NCI-H748 (cell line): Measurements from ENCODE around the gene DNAJA3.

Experiments
- DNase-seq: peaks from one replicate; lab custom pipeline; 2025; ENCODE audit not compliant: unreplicated experiment; lab: John Stamatoyannopoulos, UW

DNAJA3 gene

DNA sequence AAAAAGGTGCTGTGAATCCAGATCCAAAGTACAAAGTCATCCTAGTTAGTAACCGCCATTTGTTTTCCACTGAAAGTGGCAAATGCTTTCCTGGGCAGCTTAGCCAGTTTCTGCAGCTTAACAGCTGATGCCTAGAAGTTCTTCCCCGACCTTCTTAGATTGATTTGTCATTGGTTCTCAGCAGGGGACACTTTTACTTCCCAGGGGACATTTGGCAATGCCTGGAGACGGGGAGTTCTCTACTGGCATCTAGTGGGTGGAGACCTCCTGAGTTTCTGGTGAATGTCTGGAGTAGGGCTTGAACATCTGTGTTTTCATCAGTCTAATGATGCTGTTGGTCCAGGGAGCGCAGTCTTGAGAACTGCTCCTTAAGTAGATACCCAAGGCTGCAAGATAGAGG is 7.6 kb downstream of the DNAJA3 start:
- DNase-seq: no peak

DNA sequence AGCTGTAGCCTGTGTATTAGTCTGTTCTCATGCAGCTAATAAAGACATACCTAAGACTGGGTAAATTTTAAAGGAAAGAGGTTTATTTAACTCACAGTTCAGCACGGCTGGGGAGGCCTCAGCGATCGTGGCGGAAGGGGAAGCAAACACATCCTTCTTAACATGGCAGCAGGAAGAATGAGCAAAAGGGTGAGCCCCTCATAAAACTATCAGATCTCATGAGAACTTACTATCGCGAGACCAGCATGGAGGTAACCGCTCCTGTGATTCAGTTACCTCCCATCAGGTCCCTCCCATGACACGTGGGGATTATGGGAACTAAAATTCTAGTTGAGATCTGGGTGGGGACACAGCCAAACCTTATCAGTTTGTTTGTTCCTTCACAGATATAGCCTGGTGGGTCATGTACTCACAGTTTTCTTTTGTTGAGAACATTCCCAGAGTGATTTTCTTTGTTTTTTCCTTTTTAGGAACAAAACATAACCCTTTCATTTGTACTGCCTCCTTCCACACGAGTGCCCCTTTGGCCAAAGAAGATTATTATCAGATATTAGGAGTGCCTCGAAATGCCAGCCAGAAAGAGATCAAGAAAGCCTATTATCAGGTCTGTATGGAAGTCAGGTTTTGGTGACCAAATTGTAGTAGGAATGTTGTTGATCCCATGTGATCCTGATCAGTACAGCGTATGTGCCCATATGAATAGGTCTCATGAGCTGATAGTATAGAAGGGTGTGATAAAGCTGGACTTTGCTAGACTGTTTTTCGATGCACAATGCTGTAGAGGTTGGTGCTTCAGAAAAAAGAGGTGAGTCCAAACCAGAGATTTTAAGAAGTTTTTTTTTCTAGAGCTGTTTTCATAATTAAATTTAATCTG is 8.5 kb downstream of the DNAJA3 start:
- DNase-seq: no peak

DNA sequence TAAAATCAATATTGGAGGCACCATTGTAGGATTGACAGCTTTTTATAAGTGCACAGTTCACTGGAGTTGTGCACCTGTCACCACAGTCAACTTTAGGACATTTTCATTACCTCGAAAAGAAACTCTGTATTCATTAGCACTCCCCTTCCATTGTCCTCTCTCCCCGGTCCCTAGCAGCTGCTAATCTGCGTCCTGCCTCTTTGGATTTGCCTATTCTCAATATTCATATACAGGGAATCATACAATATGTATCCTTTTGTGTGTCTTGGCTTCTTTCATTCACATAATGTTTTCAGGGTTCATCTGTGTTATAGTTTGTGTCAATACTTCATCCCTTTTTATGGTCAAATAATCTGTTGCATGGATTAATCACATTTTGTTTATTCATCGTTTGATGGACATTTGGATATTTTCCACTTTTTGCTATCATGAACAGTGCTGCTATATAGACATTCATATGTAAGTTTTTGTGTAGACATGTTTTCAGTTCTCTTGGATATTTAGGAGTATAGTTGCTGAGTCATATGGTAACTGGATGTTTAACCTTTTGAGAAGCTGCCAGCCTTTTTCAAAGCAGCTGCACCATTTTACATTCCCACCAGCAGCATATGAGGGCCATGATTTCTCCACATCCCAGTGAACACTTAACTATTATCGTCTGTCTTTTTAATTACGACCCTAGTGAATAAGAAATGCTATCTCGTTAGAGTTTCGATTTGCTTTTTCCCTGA is 9.8 kb downstream of the DNAJA3 start:
- DNase-seq: no peak

DNA sequence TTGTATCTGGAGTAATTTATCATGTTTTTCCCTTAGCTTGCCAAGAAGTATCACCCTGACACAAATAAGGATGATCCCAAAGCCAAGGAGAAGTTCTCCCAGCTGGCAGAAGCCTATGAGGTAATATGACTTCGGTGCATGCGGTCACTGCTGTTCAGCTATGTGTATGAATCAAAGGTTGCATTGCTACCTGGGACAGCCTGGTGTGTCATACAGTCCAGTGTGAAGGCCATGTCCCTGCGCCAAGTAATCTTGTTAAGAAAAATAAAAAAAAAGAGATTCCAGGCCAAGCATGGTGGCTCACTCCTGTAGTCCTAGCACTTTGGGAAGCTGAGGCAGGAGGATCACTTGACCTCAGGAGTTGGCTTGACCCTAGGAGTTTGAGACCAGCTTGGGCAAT is 11.7 kb downstream of the DNAJA3 start:
- DNase-seq: no peak

DNA sequence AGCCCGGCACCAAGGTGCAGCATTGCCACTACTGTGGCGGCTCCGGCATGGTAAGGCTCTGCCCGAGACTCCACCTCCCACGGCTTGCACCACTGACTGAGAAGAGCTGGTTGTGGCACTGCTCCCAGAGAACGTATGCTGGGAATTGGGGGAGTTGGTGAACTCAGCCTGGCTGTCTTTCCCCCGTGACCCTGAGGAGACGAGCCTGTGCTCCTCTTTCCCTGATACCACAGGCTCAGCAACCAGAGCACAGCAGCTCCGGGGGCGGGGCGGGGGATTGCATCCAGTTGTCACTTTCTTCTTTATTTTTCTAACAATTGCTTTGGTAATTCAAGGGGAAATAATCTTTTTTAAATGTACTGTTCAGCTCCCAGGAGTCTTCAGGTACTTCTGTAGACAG is 16.7 kb downstream of the DNAJA3 start:
- no peak for DNase-seq

DNA sequence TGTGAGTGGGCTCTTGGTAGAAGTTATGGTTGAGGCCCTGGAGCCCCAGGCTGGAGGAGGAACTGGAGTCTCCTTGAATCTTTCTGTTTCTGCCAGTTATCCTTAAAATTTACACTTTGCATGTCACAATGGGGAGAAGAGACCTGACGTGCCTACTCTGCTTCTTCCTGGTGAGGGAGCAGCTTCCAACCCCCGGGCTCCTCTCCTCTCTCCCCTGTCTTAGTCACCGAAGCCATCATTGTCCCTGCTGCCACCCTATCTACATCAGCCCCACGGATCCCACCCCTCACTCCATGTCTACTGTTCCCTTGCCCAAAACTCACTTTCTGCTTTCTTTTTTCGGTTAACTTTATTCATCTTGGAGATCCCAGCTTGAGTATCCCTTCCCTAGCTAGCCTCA is 17.6 kb downstream of the DNAJA3 start:
- no peak for DNase-seq

DNA sequence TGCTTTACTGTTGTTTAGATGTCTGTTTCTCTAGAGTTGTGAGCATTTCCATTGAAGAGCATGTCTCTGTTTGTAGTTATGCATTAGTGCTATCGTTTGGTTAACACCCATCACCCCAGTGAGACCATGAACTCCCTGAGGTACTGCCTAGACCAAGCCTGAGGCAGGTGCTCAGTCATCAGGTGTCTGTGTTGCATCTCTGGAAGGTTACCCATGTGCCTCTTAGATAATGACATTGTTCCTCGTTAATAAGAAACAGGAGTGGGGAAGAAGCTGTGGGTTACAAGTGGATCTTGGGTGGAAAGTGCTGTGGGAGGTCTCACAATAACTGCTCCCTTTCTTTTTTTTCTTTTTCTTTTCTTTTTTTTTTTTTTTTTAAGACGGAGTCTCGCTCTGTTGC is 18.3 kb downstream of the DNAJA3 start:
- DNase-seq: no peak

DNA sequence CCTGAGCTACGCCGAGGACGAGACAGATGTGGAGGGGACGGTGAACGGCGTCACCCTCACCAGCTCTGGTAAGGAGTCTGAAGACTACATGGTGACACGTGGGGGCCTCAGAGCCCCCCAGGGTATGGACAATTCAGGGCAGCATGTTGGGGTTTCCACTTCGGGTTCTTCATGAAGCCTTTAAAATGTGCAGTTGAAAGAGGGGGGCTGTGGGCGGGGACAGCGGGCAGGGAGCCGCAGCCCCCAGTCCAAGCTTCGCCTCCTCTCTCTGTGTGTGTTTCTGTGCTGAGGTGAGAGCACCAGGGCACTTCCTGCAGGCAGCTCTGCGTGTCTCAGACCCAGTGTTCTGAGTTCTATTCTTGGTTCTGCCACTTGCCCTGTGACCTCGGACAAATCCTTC is 24.8 kb downstream of the DNAJA3 start:
- DNase-seq: no peak

DNA sequence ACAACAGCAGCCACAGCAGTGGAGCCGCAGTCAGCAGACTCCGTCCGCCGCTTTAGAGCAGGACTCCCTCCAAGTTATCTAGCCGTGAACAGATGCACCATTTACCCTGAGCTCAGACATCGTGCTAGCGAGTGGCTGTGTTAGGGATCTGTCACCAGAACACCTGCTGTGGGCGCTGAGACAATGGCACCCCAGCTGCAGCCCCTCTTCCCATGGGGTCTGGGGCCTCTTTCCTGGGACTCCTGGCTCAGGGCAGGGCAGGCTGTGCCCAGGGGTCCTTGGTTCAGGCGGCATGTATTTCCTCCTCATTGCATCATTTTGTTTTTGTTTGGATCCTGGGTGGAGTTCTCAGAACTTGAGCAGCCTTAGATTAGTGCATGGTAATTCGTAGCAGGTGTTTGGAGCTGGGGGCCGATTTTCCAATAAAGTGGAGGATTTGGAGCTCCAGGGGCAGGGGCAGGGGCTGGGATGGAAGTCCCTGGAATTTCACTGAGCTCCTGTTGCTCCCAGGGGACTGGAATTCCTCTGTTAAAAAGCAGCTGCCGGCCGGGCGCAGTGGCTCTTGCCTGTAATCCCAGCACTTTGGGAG is 25.4 kb downstream of the DNAJA3 start:
- DNase-seq: no peak

DNA sequence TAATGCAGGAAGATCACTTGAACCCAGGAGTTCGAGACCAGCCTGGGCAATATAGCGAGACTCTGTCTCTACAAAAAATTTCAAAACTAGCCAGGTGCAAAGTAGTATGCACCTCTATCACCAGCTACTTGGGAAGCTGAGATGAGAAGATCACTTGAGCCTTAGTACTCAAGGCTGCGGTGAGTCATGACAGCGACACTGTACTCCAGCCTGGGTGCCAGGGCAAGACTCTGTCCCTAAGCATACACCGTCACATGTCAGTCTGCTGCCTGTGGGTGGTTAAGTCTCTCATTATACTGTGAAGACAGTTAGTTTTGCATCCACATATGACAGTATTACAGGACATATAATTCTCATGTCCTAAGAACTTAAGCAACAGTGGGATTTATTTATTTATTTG is 27.0 kb downstream of the DNAJA3 start:
- no peak for DNase-seq

DNA sequence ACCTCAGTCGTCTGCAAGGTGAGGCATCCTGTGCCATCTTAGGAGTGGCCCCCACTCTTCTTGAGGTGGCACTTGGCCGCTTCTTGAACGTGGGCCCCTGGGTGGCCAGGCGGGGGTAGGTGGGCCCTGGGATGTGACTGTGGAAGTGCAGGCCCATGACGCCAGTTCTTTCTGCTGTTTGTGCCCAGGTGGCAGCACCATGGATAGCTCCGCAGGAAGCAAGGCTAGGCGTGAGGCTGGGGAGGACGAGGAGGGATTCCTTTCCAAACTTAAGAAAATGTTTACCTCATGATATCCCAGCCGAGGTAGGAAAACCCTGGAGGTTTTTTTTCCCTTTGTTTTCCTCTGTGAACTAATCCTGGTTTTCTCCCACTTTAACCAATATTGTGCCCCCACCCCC is 29.0 kb downstream of the DNAJA3 start:
- no peak for DNase-seq

DNA sequence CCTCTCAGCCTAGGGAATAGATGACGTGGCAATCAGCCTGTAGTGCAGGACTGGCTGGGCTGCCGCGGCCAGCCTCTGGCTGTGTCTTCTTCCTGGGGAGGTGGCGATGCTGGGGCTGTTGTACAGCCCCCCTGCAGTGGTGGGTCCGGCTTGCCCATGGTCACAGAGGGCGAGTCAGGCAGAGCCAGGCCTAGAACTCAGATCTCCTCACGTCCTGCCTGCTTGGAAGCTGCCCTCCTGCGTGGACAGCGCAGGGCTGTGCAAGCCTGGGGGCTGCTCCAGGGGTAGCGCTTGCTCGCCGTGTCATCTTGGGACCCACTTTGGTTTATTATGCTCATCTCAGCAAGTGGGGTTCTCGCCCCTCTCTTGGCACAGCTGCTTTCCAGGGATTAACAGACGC is 29.4 kb downstream of the DNAJA3 start:
- no peak for DNase-seq

DNA sequence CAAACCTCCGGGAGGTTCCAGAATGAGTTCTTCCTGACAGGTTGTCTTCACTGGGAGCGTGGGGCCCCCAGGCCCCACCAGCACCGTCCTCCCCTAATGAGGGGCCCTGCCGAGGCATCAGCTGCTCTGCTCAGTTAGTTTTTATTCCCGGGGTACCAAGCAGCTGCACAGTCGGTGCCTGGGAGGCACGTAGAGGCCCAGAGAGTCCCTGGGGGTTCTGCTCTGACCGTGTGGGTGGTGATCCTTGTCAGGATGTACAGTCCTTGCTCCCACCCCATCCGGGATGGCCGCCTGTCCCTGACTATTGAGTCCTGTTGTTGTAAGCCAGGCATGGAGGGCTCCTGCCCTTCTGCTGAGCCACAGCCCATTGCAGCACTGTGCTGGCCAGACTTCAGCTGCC is 30.3 kb downstream of the DNAJA3 start:
- DNase-seq: no peak

DNA sequence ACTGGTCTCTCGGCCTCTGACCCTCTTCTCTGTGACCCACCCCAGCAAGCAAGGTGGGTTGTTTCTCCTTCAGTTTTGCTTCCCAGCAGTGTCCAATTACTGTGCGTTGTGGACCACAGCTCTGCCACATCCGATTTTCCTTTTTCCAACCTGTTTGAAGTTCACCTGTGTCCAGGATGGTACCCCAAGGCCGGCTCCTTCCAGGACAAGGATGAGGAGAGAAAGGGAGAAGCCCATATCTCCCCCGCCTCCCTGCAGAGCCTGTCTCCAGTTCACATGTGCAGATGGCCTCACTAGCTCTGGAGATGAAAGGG is 35.2 kb downstream of the DNAJA3 start:
- no peak for DNase-seq

DNA sequence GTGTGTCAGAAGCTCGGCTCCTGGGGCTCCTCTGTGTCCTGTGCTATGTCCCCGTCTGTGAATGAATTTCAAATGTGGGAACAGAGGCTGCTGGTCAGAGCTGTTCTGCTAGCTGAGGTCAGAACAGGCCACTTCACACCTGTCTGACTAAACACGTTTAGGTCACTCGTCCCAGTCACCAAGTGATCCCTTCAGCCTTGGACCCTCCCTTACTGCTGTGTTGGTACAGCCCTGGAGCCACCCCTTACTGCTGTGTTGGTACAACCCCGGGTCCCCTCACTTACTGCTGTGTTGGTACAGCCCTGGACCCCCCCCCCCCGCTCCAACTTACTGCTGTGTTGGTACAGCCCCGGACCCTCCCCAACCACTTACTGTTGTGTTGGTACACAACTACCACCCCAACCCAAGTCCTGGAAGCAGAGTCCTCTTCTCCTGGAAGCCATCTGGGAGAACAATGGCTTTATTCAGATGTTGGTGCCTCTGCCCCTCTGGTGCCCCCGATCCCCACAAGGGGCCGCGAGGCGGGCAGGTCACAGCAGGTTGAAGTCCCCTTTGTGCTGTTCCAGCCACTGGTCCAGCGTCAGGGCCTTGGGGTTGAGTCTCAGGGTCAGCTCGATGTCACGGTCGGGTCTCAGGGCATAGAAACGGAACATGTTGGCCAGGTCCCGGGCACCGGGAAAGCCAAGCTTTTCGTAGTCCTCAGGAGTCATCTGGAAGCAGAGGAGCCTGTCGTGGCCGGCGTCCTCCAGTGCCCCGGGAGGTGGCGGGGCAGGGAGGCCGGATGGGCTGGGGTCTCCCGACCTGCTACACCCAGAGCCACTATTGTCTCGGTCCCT is 35.8 kb downstream of the DNAJA3 start:
- DNase-seq: no peak

DNA sequence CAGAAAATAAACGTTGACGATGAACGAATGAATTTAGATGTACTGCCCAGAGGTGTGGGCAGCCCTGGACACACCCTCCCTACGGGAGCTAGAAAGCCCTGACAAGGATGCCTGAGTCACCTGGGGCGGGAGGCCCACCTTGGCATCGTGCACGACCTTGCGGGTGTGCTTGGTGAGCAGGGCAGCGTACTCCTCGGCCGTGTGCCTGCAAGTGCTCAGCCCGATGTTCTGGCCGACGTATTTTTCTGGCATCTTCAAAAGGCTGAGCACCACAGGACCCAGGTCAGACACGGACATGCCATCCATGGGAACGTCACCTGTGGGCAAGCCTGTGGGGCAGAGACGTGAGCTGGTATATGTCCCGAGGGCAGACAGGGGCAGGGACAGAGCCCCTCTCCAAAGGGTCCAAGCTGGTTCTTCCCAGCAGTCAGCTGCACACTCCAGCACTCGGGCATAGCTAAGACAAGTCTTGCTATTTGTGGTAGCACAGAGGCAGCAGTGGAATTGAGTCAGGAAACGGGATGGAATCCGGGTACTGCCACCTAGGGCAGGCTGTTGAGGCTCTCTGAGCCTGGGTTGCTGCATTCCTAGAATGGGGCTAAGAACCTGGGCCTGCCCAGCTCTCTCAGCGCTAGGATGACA is 38.0 kb downstream of the DNAJA3 start:
- no peak for DNase-seq

DNA sequence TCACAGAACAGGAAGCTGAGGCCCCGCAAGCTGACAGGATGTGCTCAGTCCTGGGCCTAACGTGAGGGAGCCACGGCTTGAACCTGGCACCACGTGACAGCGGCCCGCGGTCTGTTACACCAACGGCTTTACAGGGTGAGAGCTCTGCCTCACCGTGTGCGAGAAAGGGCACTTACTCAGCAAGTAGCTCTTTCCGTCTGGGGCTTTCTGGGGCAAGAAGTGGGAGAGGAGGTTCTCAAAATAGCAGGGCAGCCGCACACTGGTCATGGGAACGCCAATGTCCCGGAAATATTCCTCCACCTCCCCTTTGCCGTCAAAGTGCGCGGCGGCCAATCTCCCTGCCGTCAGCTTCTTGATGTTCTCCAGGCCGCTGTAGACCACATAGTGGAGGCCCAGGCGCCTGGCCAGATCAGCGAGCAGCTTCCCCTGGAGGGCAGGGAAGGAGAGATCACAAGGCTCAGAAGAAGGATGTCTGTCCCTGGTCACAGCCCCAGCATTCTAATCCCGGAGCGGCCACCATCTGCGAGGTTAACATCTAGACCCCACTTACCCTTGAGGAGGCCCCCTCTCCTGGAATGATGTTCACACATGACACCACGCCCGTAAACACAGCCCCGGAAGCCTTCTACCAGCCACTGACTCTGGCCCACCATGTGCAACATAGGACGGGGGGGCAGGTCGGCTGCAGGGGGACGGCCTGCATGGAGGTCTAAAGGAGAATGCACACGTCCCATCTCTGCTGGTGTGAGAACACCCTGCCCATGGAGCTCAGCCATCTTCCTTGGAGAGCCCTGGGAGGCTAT is 40.5 kb downstream of the DNAJA3 start:
- DNase-seq: no peak

DNA sequence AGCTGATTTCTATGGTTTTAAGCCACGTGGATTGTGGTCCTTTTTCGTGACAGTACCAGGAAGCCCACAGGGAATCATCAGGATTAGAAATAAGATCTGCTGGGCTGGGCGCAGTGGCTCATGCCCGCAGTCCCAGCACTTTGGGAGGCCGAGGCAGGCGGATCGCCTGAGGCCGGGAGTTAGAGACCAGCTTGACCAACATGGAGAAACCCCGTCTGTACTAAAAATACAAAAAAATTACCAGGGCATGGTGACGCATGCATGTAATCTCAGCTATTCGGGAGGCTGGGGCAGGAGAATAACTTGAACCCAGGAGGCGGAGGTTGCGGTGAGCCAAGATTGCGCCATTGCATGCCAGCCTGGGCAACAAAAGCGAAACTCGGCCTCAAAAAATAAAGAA is 42.2 kb downstream of the DNAJA3 start:
- no peak for DNase-seq

DNA sequence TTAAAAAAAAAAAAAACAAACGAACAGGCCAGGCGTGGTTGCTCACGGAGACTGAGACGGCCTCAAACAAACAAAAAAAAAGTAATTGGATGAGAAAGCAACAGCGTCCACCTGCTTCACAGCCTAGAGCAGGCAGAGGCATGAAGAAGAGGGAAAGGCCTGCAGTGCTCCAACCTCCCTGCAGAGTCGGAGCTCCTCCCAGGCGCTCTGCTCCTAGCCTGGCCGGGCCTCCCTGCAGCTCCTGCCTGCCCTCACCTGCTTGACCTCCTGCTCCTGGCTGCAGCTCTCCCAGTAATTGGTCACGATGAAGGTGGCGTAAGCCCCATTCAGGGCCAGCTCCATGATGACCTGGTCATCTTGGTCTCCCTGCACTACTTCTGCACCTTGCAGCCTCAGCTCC is 43.3 kb downstream of the DNAJA3 start:
- DNase-seq: no peak

DNA sequence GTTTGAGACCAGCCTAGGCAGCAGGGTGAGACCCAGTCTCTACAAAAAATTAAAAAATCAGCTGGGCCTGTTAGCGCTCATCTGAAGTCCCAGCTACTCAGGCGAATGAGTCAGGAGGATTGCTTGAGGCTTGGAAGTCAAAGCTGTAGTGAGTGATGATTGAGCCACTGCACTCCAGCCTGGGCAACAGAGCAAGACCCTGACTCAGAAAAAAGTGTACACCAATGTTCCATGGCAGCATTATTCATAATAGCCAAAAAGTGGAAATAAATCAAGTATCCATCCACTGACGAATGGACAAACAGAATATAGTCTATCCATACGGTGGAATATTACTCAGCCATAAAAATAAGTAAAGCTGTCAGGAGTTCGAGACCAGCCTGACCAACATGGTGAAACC is 46.2 kb downstream of the DNAJA3 start:
- DNase-seq: no peak
